GM19328 (cell line): ENCODE results near the gene PIP.
"Not testable (repeated sequence)": the region's sequence is repeated elsewhere in the genome, so short reads cannot be mapped to it uniquely, and the experiment has no call there.

Source experiments
- ATAC-seq: cut with Tn5 transposase; IDR thresholded peaks from one replicate; pipeline ENCODE4 v1.9.1; 2021; ENCODE audit warnings: mild to moderate bottlenecking, moderate library complexity; ENCODE audit not compliant: unreplicated experiment

The PIP gene, protein sequence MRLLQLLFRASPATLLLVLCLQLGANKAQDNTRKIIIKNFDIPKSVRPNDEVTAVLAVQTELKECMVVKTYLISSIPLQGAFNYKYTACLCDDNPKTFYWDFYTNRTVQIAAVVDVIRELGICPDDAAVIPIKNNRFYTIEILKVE

GRCh38 chr7:143131781-143132180 lies at the start of gene PIP:
Gene PIP (plus strand): TSS chr7:143132077. CDS start chr7:143132117, 40 bp downstream.
- ATAC-seq, result no peak

- peak; percentile 80 for ATAC-seq
These were observed 46.8 kb upstream of the PIP start for GRCh38 chr7:143085109-143085508.

GRCh38 chr7:143085610-143086009 lies 46.3 kb upstream of the PIP start:
- ATAC-seq, result not testable (repeated sequence)

- ATAC-seq, result not testable (repeated sequence)
These were observed 43.2 kb upstream of the PIP start for GRCh38 chr7:143088549-143089231.

GRCh38 chr7:143096146-143096545 lies 35.7 kb upstream of the PIP start:
- ATAC-seq, result no peak

DNA sequence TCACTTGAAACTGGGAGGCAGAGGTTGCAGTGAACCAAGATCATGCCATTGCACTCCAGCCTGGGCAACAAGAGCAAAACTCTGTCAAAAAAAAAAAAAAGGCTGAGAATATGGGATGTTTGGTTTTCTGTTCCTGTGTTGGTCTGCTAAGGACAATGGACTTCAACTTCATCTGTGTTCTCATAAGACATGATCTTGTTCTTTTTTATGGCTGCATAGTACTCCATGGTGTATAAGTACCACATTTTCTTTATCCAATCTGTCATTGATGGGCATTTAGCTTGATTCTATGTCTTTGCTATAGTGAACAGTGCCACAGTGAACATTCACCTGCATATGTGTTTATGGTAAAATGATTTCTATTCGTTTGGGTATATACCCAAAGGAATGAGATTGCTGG lies 32.3 kb upstream of the PIP start:
- ATAC-seq, result not testable (repeated sequence)

DNA sequence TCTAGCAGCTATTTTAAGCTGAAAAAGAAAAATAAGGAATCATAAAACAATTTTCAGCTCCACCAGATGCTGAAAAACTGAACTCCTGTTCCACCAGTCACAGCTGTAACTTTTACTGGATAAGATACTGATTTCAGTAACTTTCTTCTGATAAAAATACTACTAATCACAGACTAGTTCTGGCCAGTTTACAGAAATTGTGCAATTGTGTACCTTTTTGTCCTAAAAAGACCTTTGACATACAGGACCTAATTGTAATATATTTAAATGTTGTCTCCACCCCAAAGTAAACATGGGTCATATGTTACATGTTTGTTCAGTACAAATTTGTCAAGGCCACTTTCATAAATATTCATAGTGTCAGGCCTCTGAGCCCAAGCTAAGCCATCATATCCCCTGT lies 27.1 kb upstream of the PIP start:
- no peak for ATAC-seq

- ATAC-seq, result not testable (repeated sequence)
These were observed 23.9 kb upstream of the PIP start for GRCh38 chr7:143108019-143108418.

DNA sequence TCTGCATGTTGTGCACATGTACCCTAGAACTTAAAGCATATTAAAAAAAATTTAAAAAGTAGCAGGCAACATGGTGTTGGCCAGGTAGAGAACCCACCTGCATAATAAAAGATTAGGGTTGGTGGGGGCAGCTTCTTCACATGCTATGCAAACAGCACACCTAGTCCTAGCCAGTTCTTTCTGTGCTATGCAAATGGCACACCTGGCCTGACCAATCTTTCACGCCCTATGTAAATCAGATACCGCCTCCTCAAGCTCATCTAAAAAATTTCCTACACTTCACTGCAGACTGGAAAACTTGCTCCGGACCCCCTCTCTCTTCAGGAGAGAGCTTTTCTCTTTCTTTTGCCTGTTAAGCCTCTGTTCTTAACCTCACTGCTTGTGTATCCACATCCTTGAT lies 14.5 kb upstream of the PIP start:
- ATAC-seq, result no peak

GRCh38 chr7:143120691-143121405 lies 11.0 kb upstream of the PIP start:
- ATAC-seq, result no peak

- ATAC-seq, result not testable (repeated sequence)
These were observed 8.6 kb upstream of the PIP start for GRCh38 chr7:143123326-143123725.

DNA sequence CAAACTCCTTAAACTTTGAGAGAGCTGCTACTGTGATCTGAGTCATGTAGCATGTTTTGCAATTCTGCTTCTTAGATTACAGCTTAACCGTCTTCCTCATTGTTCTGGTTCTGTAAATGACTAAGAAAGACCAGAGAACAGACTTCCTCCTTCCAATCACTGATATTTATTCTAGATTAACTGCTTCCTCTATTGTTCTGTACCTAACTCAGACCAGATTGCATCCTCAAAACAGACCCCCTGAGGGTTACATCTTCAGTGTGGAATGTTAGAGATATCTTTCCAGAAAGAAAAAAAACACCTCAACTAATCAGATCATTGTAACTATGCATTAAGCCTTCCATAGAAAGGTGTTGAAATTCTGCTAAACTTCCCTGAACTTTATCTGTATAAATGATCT lies 5.7 kb upstream of the PIP start:
- ATAC-seq, result no peak

DNA sequence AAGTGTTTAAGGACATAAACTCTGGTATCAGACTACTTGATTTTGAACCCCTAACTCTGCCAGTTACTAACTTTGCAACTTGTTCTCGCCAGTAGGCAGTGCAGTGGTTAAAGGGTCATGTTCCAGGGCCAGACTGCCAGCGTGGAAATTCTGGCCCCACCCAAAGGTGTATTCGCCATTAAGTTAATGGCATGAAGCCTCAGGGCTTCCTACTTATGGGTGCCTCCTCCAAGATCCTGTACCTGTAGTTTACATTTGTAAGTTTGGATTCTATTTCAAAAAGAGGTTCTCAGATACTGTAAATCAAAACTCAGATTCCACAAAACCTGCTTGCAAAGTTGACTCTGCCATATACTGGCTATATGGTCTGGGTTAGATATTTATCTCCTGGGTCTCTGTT lies 2.8 kb upstream of the PIP start:
- ATAC-seq, result no peak

GRCh38 chr7:143129477-143129876 lies 2.4 kb upstream of the PIP start:
- ATAC-seq, result no peak

- no peak for ATAC-seq
These were observed 1.3 kb upstream of the PIP start for GRCh38 chr7:143130541-143130940.

- no peak for ATAC-seq
These were observed 15.2 kb downstream of the PIP start for GRCh38 chr7:143147070-143147469.

GRCh38 chr7:143148050-143148449 lies 16.2 kb downstream of the PIP start:
- no peak for ATAC-seq

GRCh38 chr7:143148651-143149050 lies 16.8 kb downstream of the PIP start:
- ATAC-seq, result no peak

GRCh38 chr7:143150696-143151095 lies 18.8 kb downstream of the PIP start:
- ATAC-seq, result not testable (repeated sequence)

GRCh38 chr7:143158617-143159016 lies 26.7 kb downstream of the PIP start:
- not testable (repeated sequence) for ATAC-seq

GRCh38 chr7:143171697-143172096 lies 39.8 kb downstream of the PIP start:
- no peak for ATAC-seq

GRCh38 chr7:143172354-143172753 lies 40.5 kb downstream of the PIP start:
- no peak for ATAC-seq
